ENCODE results near the gene RNF5. TPM values are rescaled to one million over a fixed set of nuclear protein-coding genes. Genes with fewer than 3 reads are reported as not detected.
"Not testable (repeated sequence)": the region's sequence is repeated elsewhere in the genome, so short reads cannot be mapped to it uniquely, and the experiment has no call there.

The RNF5 gene
- polyA plus RNA-seq, 12 donors: 39.5 to 93.2 (median 46.9) TPM; not detected in 1

DNA sequence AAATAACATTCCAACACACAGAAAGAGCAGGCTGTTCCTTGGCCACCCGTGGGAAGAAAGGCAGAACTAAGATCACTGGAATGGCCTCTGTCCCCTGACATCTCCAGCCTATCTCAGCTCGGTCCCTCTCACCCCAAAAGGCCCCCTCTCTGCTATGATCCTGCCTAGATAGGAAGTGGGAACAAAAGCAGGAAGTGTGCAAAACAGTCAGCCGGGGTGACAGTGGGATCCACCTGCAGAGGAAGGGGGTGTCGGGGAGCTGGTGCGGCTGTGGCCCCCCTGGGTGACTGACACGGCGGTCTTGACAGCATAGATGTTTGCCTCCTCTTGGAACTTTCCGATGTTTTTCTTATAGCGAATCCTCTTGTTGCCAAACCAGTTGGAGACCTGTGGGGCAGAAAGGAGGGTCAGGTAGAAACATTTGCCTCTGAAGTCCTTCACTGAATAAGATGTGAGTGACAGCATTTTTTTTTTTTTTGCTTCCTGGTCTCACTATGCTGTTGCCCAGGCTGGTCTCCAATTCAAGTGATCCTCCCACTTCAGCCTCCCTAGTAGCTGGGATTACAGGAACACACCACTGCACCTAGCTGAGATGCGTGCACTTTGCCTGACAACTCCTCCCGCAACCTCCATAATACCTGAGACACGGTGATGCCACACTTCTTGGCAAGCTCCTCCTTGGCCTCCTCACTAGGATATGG lies 9.0 kb downstream of the RNF5 start:
- no peak for DNase-seq

DNA sequence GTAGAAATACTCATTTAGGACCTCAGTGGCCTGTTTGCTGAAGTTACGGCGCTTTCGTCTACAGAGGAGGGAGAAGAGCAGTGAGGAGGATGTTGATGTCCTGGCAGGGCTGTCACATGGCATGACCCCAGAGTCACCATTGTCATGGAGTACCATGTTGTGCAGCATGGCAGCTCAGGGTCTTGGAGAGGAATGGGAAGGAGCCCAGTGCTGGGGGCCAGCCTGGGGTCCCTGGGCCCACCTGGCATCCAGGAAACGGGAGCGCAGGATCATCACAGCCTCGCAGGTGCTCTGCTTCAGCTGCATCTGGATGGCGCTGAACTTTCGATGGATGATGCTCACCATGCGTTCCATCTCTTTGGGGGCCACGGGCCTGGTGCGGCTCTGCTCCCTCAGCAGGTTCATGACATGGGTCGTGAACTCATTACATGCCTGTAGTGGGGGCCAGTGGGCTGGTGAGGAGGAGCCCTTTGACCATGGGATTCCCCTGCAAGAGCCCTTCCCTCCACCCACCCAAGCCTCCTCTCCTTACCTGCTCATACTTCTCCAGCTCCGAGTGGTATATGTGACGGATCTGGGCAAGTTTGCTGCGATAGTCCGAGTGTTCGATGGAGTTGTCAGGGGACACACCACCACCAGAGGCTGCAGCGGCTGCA lies 9.6 kb downstream of the RNF5 start:
- not testable (repeated sequence) for DNase-seq

DNA sequence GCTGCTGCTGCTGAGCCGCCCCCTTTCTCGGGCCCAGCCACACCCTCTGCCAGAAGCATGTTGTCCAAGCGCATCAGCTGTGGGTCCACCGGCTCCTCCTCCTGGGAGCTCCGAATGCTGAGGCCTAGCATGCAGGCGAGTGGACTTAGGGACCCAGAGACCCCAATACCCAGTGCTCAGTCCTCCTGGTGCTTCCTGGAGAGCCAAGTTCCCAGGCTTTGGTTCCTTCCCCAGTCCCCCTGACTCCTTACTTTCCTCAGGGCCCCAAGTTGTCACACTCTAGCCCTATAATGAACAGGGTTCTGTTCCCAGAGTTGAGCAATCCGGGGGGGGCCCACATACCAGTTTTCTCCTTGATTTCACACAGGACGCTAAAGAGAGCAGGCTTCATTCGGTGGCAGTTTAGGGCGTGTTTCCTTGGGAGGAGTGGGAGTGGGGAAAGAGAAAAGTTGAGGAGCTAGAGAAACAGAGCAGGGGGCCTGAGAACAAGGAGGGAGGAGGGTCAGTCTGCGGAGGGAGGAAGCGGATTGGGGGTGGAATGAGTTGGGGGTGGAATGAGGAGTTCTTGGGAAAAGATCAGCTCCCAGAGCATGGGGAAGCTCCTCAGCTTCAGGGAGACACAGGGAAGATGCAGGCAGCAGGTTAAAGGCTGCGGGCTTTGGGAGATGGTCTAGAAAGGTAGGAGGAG lies 10.3 kb downstream of the RNF5 start:
- no peak for DNase-seq

DNA sequence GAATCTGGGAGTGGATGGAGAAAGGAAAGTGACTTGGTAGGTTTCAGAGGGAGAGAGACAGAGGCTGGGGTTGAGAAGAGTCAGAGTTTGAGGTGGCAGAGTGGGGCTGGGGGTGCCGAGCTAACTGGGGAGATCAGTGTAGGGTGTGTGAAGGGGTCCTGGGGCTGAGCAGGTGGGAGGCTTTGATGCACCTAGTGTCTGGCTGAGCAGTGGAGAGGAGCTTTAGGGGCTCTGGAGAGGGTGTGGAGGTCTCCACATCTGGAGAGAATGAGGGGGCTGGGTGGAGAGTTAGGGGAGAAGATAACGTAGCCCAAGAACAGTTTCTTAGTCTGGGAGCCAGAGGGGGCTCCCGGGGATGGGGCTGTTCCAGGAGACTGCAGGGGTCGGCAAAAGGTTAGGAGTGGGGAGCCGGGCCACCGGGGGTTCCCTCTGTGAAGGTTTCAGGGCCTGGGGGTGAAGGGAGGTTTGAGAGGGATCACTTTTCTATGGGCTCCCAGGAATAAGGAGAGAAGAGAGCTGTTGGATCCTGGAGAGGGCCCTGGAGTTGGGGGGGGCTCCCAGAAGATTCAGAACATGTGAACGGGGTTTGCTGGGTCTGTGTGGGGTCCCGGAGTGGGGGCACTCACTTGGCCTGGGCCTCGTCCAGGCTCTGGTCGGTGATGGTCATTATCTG lies 11.0 kb downstream of the RNF5 start:
- no peak for DNase-seq

DNA sequence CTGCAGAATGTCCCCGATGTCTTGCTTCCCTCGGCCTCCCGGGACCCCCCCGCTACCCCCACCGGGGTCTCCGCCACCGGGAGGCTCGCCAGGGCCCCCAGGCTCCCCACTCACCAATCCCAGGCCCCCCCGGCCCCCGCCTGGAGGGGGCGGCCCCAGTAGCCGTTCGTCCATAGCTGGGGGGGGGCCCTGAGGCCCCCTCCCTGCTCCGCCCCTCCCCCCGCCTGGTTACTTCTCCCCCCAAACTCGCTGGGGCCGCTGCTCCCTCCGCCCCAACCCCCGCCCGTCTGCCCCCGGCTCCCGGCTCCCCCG lies 11.5 kb downstream of the RNF5 start:
- DNase-seq: no peak

DNA sequence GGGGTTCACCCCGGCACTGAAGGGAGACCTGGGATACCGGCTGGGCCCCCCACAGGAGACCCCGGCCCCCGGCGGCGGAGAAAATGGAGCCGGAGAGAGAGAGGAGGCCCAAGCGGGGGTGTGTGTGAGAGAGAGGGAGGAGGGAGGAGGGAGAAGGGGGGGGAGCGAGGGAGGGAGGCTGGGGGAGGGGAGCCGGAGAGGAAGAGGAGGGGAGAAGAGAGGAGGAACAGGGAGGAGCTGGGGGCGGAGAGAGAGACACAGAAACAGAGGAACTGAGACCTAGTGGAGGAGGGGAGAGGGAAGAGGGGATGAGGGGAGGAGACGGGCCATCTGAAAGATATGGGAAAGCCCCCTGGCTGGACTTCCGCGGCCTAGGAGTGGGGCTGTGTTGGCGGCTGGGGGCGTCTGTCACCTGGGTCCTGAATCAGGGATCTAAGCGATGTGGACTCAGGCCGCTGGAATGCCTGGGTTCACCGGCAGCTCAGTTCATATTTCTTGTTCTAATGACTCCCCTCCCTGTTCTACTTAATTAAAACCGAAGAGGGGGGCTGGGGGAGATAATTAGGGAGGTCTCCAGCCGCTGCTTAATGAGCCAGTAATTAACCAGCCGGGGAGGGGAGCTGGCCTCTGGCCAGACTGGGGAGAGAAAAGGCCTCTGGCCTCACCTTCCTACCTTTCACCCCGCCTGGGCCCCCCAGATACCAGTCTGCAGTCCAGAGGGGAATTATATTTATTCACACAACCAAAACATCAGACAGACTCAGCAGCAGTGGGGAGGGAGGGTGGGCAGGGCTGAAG lies 12.0 kb downstream of the RNF5 start, which contains the start of gene PBX2:
TSS of gene PBX2 (minus strand) at position 149 of the 798 bp plus-strand sequence. CDS start 287 bp downstream, outside the sequence.
- peak; percentile 95 for DNase-seq

DNA sequence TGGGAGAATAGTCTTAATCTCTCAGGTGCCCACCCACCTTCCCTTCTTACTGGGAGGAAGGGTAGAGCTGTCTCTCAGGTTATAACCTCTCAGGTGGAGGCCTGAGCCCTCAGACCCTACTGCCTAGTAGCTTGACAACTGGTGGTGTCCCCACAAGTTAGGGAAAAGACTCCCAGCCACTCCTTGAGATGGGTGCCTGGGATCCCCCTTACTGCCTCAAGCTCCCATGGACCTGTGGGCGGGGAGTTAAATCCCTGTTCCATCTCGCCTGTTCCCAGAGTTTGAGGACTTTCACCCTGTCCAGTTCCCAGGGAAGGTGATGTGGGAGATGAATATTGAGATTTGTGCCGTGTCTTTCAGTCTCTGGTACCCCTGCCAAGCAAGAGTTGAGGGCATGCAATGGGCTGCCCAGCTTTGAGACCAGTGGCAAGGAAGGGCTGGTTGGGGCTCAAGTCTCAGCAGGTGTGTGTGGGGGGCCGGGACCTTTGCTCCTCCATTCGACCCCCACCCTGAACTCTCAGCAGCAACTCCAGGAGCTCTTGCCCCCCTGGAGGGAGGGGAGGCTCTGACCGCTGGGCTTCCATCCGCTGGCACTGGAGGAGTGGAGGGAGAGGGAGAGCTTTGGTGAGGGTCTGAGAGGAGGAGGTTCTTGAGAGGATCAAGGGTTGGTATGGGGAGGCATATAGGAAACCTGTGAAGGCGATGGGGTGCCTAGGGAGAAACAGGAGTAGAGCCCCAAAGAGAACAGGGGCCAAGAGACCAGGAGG lies 12.9 kb downstream of the RNF5 start:
- no peak for DNase-seq

DNA sequence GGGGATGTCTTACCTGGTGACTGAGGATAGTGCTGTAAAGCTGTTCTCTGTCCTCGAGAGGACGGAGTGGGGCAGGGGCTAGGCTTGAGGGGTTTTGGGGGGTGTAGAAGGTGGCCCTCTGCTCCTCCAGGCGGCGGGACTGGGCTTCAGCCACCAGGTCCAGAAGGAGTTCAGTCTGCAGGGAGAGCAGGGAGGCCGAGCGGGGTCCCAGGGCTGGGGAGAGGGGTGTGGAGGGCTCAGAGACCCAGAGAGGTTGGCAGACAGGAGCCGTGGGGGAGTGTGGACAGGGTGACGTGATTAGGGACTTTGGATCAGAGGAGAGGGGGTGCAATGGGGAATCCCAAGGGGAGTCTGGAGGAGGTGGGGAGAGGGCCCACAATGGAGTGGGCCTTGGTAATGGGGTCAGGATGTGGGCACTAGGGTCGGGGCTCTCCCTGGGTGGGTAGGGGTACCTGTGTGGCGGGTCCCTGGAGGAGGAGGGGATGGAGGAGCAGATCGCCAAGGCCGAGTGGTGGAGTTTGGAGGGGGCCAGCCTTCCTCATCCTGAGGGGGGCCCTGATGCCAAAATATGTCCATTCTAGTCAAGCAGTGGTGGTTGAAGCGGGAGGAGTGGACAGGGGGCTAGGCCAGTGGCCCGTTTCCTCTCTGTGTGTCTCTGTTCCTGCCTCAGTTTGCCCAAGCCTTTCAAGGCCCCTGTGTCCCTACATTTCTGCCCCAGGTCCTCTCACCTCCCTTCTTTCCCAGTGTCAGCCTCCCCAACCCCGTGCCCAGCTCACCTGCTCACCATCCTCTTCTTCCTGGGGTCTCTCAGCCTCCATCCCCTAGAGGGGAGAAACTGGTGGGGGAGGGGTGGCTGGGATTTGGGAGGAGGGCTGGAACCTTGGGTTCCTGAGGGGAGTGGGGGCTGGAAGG lies 13.7 kb downstream of the RNF5 start:
- no peak for DNase-seq

DNA sequence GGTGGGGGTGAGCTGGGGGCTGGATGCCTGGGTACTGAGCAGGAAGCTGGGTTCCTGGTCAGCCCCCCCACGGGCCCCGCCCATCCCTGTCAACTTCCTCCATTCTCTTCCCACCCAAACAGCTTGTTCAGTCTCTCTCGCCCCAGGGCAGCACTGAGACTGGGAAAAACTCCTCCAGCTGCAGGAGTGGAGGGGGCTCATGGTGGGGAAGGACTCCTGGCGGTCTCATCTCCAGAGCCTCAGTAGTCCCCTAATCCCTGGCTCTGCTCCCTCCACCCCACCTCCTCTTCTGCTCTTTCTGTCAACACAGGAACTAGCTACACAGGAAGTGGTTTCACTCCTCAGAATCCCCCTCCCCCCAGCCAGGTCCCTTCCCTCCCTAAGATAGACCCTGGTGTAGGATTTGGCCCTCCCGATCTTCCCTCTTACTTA lies 14.4 kb downstream of the RNF5 start, which contains the start of gene GPSM3:
TSS of gene GPSM3 (minus strand) at position 36 of the 432 bp plus-strand sequence. CDS start 130 bp downstream, outside the sequence.
- DNase-seq: no peak

DNA sequence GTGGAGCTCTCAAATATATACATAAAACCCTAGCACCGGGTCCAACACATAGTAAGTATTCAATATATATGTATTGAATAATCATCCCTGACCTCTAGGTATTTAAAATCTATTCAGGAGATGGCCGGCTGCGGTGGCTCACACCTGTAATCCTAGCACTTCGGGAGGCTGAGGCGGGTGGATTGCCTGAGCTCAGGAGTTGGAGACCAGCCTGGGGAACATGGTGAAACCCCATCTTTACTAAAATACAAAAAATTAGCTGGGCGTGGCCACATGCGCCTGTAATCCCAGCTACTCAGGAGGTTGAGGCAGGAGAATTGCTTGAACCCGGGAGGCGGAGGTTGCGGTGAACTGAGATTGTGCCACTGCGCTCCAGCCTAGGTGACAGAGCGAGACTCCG lies 14.9 kb downstream of the RNF5 start:
- not testable (repeated sequence) for DNase-seq

DNA sequence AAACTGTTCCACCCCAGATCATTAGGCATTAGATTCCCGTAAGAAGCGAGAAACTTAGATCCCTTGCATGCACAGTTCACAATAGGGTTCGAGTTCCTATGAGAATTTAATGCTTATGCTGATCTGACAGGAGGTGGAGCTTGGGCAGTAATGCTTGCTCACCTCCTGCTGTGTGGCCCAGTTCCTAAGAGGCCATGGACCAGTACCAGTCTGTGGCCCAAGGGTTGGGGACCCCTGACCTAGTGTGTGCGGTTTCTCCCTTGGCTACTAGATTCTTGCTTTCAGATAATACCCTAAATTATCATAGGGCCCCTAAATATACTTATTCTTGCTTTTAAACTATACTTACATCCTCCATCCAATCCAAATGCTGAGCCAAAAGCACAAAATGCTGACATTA lies 16.2 kb downstream of the RNF5 start:
- no peak for DNase-seq

DNA sequence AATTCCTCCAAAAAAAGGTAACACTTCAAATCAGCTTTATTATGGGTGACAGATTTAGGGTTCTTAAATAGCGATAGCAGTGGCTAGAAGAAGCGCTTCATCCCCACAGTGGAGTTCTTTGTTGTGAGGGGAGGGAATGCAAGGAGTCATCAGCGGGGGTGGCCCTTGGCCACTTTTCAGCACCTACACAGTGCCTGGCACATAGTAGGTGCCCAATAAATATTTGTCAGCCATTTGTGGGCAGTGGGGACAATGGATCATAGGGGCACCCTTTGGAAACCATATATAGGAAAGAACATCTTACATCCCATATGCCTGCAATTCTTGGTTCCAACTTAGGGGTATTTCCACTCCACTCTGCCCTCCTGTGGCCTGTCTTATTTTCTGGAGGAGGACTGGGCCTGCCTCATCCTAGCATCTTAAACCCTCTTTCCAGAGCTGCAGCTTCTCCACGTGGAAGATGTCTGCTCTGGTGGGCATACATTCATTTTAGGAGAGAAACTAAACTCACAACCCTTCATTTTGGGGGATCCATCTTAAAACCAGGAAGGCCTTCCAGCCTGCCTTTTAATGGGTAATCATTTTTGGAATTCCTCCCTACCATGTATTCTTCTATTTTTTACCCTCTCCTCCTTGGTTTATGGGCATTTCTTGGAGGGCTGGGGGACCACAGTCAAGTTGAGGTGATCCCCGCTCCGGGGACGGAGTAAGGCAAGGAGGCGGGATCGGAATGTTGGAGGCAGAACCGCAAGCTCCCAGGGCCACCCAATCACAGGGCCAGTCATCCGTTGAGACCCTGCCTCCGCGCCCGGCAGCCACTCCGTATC lies 16.8 kb downstream of the RNF5 start:
- DNase-seq: no peak

DNA sequence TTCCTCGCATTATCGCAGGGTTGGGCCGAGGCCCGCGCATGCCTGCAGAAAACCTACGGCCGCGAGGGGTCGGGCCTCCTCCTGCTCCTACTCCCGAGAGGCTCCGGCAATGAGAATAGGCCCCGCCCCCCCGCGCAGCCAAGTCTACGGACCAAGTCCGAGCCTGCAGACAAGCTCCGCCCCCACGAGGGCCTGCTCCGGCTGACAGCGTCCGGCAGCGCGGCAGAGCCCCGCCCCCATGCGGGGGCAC lies 17.4 kb downstream of the RNF5 start:
- DNase-seq: peak; percentile 100

DNA sequence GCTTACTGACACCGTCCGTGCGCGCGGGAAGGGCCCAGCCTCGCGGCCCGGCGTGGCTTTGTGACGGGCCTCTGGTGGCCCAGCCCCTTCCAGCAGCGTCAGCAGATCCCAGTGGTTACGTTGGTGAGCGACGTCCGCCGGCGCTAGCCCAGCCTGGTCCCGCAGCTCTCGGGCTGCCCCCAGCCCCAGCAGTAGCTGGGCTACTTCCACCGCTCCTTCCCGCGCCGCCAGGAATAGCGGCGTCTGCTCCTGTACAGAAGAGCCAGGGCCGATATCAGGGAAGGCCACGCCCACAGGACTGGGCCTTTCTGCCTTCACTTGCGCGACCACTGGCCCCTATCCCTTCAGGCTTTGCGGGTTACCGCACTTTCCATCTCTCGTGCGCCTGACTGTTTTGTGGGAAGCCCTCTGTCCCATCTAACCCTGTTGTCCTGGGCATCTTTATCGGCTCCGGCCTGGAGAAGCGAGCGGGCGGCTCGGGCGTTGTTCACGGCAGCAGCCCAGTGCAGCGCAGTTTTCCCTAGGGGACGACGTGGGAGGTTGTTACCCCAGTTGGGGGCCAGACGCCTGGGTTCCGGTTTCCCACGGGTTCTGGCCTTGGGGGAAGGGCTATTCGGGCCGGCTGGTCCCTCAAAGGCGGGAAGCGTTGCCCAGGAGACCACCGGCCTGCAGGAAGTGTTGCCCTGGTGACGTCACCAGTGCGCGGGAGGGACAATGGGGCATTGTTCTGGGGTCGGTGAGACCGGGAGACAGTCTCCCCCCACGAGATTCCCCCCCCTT lies 17.9 kb downstream of the RNF5 start:
- DNase-seq: peak; percentile 90

DNA sequence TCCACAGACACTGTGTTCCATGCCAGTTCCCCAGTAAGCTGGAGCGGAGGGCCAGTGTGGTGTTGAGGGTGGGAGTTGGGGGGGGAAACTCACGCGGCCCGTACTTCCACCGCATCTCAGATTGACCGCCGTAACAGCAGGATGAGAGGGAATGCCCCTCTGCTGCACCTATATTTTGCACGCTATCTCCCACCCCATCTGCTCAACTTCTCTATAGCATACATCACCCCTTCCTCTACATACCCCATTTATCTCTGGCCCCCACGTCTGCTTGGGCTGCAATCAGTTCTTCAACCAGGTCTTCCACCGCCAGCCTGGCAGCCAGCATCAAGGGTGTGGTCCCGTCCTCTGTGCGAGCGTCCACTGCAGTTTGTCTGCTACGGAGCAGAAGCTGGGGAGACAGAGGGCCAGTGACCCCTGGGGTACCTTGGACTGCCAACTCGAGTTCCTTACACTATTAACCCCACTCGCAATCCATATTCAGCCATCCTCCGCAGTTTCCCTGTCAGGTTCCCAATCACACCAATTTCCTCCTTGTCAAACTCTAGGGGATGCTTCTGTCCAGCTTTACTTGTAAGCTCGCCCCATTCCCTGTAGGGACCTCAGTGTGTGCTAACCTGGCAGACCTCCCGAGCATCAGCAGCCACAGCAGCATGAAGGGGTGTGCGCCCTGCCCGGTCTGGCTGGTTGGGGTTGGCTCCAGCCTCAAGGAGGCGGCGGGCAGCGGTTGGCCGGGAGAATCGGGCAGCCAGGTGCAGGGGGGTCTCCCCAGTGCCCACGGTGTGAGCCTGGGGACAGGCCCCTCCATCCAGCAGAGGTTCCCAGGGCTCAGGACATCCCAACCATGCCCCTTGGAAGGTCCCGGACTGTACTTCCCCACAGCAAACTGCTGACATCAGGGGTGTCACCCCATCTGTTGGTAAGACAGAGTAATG lies 18.7 kb downstream of the RNF5 start:
- no peak for DNase-seq

DNA sequence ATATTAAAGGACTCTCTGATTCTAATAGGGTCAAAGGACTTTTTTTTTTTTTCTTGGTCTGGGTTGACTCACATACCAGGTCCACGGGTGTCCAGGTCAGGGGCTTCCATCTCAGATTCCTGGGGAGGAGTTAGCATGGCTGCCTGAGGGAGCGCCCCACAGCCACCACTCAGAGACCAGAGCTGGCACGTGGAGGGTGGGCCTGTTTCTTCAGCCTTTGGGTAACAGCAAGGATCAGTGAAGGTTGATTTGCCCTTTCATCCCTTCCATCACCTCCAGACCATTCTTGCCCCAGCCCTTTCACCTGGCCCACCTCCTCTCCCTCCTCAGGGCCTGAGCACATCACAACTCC lies 20.1 kb downstream of the RNF5 start:
- no peak for DNase-seq

DNA sequence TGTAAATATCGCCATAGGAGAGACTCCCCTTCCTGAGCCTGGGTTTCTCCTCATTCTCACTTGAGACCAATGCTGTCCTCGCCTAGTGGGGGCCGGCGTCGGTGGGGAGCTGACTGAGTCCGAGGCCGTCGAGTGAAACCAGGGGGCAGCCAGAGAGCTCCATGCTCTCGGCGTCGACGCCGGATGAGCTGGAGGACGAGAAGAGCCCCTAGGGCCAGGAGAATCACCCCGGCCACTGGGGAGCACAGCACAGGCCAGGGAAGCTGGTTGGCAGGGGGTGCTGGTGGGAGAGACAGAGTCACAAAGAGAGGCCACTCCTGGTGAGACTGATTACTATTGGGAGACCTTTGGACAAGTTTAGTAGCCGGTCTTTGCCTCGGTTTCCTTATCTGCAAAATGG lies 20.7 kb downstream of the RNF5 start:
- no peak for DNase-seq
